Psoas muscle (tissue), 8 donors: ENCODE measurements around the gene ASCC2. TPM values are rescaled to one million over a fixed set of nuclear protein-coding genes. Genes with fewer than 3 reads are reported as not detected.

Experiments used
- ATAC-seq, 4 donors: fragments of 200-7000 bp; cut with Tn5 transposase; one replicate each; pipeline ENCODE4 v1.9.1; 2020; ENCODE audit warnings: moderate library complexity in 3 of 4, mild to moderate bottlenecking in 2 of 4
- DNase-seq, 2 donors: peaks; one replicate each; pipeline ENCODE4 v3.0.0-alpha.2; 2020
- H3K27ac ChIP-seq: fragments of 200-600 bp; one replicate; pipeline ENCODE4 v1.8.0; 2022
- H3K27me3 ChIP-seq, 3 donors: fragments of 200-600 bp in 1 of 3; one replicate each; pipeline versions ENCODE4 v1.6.1 to v1.8.0; 2013 to 2022; ENCODE audit warnings: low read length in 2 of 3, mild to moderate bottlenecking in 2 of 3, moderate library complexity in 1 of 3; ENCODE audit not compliant: insufficient read depth in 3 of 3
- H3K36me3 ChIP-seq, 2 donors: fragments of 200-600 bp in 1 of 2; one replicate each; pipeline versions ENCODE4 v1.6.1 to v1.8.0; 2013 to 2022; ENCODE audit warnings: low read depth in 1 of 2, mild to moderate bottlenecking in 1 of 2, moderate library complexity in 1 of 2; ENCODE audit not compliant: insufficient read depth in 1 of 2
- H3K4me1 ChIP-seq: fragments of 200-600 bp; one replicate; pipeline ENCODE4 v1.8.0; 2022
- H3K4me3 ChIP-seq: fragments of 200-600 bp; one replicate; pipeline ENCODE4 v1.8.0; 2022; ENCODE audit warnings: mild to moderate bottlenecking
- H3K9me3 ChIP-seq: fragments of 200-600 bp; one replicate; pipeline ENCODE4 v1.8.0; 2022
- CTCF ChIP-seq: fragments of 200-600 bp; IDR thresholded peaks from one replicate; pipeline ENCODE4 v1.8.0; 2022; ENCODE audit warnings: antibody characterized with exemption
- WGBS, 3 donors: extraction: QIAGEN DNeasy Blood & Tissue Kit; methylation state at CpG; one replicate each; pipeline versions ENCODE4 v1.1.6 to v1.1.7; 2013; 5-methylcytosine and 5-hydroxymethylcytosine counted together
- intact Hi-C, 2 donors: fragments of 100-400 bp; cut with DNase I; formaldehyde crosslinking; loops; one replicate each; pipeline versions ENCODE4 v1.11.0 to v1.14.2; 2022
- polyA plus RNA-seq, 3 donors: library from polyadenylated mRNA; stranded (reverse); fragments of 200-250 nt; gene quantifications; one replicate each; pipeline ENCODE4 v1.2.3, GENCODE V29; 2013
- total RNA-seq, 4 donors: library from RNA; stranded (reverse); fragmentation: NEBNext Ultra II Directional in 2 of 4; extraction: Animal tissue kit (Norgen Biotek cat#: 25700) in 2 of 4; gene quantifications; one replicate each; pipeline versions ENCODE4 v1.2.1 to v1.2.4, GENCODE V29; 2021 to 2023
- donor health status: healthy with polysubstance abuse.
- donor health status: DM: no; HTN: no; CAD: no; lungs with moderate emphysema.
- donor health status: Bipolar disorder and iron deficiency.
- donor health status: healthy.
- donor health status: DM: yes; HTN: yes; CAD: no.
- donor health status: DM: no; HTN: no; CAD: no.
- donor health status: DM: no; HTN: no; CAD: no.
- donor health status: DM: yes; HTN: yes; CAD: no.

Gene ASCC2
- total and polyA plus RNA-seq, 7 donors = 45.7 to 58.6 (median 47.1) TPM

GRCh38 chr22:29747832-29748231 lies 90.2 kb downstream of the ASCC2 start:
- DNase-seq (no peak), ATAC-seq (no peak)
- no peaks in the 10 kb centered on the region for H3K27me3 ChIP-seq
- TF ChIP-seq CTCF = no peak
- no peak overlapping the region for H3K27ac ChIP-seq
- intact Hi-C loops = no loop called here
- 94 to 96% (median 96%) methylated on average over 7 of the region's 7 CpGs for WGBS, 3 donors
- no peak overlapping the region for H3K4me3 ChIP-seq
- peaks cover 11% of the 10 kb centered on the region for H3K4me1 ChIP-seq
- no peaks in the 10 kb centered on the region for H3K9me3 ChIP-seq
- peaks cover 0 to 49% of the 10 kb centered on the region in 2 donors for H3K36me3 ChIP-seq

- no peak for TF ChIP-seq CTCF
- WGBS, 3 donors = 18 to 22% (median 19%) methylated on average over 8 of the region's 8 CpGs
- Histone ChIP-seq H3K4me3 (no peak overlapping the region), H3K27me3 (no peaks in the 10 kb centered on the region), H3K9me3 (no peaks in the 10 kb centered on the region), H3K4me1 (peaks cover 11% of the 10 kb centered on the region), H3K36me3 (peaks cover 0 to 71% of the 10 kb centered on the region in 2 donors), H3K27ac (peak overlapping the region; percentile 76)
- peak; percentile 84 to 94 for DNase-seq
- intact Hi-C loops = no loop called here
- ATAC-seq = peak; percentile 91 to 97 (median 96)
Observed at GRCh38 chr22:29744902-29745301, 93.2 kb downstream of the ASCC2 start.

GRCh38 chr22:29742326-29742725 lies 95.7 kb downstream of the ASCC2 start:
- Histone ChIP-seq H3K4me1 (peaks cover 11% of the 10 kb centered on the region), H3K27ac (no peak overlapping the region), H3K36me3 (peaks cover 0 to 63% of the 10 kb centered on the region in 2 donors), H3K9me3 (no peaks in the 10 kb centered on the region), H3K27me3 (no peaks in the 10 kb centered on the region), H3K4me3 (no peak overlapping the region)
- ATAC-seq (no peak), DNase-seq (no peak)
- 80 to 84% (median 83%) methylated on average over 13 of the region's 13 CpGs for WGBS, 3 donors
- no peak for TF ChIP-seq CTCF
- intact Hi-C loops = no loop called here

GRCh38 chr22:29741926-29742325 lies 96.1 kb downstream of the ASCC2 start:
- DNase-seq (no peak), ATAC-seq (no peak)
- WGBS, 3 donors = 87 to 98% (median 94%) methylated on average over 2 of the region's 2 CpGs
- peaks cover 0 to 59% of the 10 kb centered on the region in 2 donors for H3K36me3 ChIP-seq
- no peaks in the 10 kb centered on the region for H3K27me3 ChIP-seq
- intact Hi-C loops = no loop called here
- H3K4me1 ChIP-seq = peaks cover 11% of the 10 kb centered on the region
- no peaks in the 10 kb centered on the region for H3K9me3 ChIP-seq
- H3K4me3 ChIP-seq = no peak overlapping the region
- TF ChIP-seq CTCF = no peak
- H3K27ac ChIP-seq = no peak overlapping the region

GRCh38 chr22:29740216-29740615 lies 97.9 kb downstream of the ASCC2 start:
- Histone ChIP-seq H3K27me3 (no peaks in the 10 kb centered on the region), H3K4me1 (peaks cover 9% of the 10 kb centered on the region), H3K36me3 (peaks cover 0 to 55% of the 10 kb centered on the region in 2 donors), H3K9me3 (no peaks in the 10 kb centered on the region), H3K27ac (no peak overlapping the region), H3K4me3 (no peak overlapping the region)
- ATAC-seq (no peak), DNase-seq (no peak)
- 91 to 95% (median 93%) methylated on average over 5 of the region's 5 CpGs for WGBS, 3 donors
- no peak for TF ChIP-seq CTCF
- intact Hi-C loops = no loop called here
